Measurements from ENCODE around the gene MAP3K14.

DNA sequence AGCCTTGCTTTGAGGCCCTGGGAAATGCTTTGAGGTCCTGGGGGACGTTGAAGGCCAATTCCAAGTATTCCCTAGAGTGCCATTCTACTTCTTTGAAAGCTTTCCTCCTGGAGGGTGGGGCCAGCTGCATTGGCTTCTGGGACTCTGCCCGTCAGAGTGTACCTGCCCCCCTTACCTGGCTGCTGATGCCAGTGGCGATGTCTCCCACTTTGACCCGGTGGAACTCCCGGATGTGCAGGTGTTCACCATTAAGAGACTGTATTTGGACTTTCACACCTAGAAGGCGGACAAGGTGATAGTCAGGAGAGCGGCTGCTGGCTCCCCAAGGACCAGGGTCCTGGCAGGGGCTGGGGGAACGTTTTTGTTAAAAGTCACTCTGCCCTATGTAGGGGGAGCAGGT, 51.8 kb downstream of the MAP3K14 start:
- TF ChIP-seq, protein P1, sequence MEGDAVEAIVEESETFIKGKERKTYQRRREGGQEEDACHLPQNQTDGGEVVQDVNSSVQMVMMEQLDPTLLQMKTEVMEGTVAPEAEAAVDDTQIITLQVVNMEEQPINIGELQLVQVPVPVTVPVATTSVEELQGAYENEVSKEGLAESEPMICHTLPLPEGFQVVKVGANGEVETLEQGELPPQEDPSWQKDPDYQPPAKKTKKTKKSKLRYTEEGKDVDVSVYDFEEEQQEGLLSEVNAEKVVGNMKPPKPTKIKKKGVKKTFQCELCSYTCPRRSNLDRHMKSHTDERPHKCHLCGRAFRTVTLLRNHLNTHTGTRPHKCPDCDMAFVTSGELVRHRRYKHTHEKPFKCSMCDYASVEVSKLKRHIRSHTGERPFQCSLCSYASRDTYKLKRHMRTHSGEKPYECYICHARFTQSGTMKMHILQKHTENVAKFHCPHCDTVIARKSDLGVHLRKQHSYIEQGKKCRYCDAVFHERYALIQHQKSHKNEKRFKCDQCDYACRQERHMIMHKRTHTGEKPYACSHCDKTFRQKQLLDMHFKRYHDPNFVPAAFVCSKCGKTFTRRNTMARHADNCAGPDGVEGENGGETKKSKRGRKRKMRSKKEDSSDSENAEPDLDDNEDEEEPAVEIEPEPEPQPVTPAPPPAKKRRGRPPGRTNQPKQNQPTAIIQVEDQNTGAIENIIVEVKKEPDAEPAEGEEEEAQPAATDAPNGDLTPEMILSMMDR (IDR thresholded peaks at IDR 0.05; ENCODE audit: insufficient read depth, low read length, poor library complexity, severe bottlenecking) = no peak
- TF ChIP-seq EZH2phosphoT487 (conservative IDR thresholded peaks at IDR 0.05; ENCODE audit: low read length) = no peak
